Neural cell (in vitro differentiated cells): ENCODE data around the gene LPP. TPM values are rescaled to one million over a fixed set of nuclear protein-coding genes. Genes with fewer than 3 reads are reported as not detected.

ENCODE experiments used
- H2AFZ ChIP-seq: fragments of 200-600, 300-800 bp; sonication (generic), shearing (Covaris generic); 2 replicates; pipeline ENCODE4 v1.6.0; 2014; ENCODE audit warnings: low read depth, mild to moderate bottlenecking, antibody characterized with exemption, low read length, moderate library complexity
- H3F3A ChIP-seq: fragments of 200-600 bp; shearing (Covaris generic); 2 replicates; pipeline ENCODE4 v1.6.1; 2016; ENCODE audit warnings: mild to moderate bottlenecking, moderate library complexity, mixed read lengths, antibody characterized with exemption, low read length; ENCODE audit not compliant: insufficient read depth, poor library complexity, severe bottlenecking
- H3K27ac ChIP-seq: fragments of 200-600, 300-800 bp; sonication (generic), shearing (Covaris generic); 2 replicates; pipeline ENCODE4 v1.5.1; 2014; ENCODE audit warnings: mild to moderate bottlenecking, low read length, moderate library complexity
- H3K27me3 ChIP-seq: fragments of 300-800, 200-600 bp; sonication (generic), shearing (Covaris generic); 2 replicates; pipeline ENCODE4 v1.6.0; 2014; ENCODE audit warnings: mild to moderate bottlenecking, low read depth, low read length, moderate library complexity; ENCODE audit not compliant: insufficient read depth
- H3K36me3 ChIP-seq: fragments of 300-800, 200-600 bp; sonication (generic), shearing (Covaris generic); 2 replicates; pipeline ENCODE4 v1.5.1; 2014; ENCODE audit warnings: mild to moderate bottlenecking, antibody characterized with exemption, low read length, moderate library complexity; ENCODE audit not compliant: insufficient read depth
- H3K4me2 ChIP-seq: fragments of 300-800, 200-600 bp; sonication (generic), shearing (Covaris generic); 2 replicates; pipeline ENCODE4 v1.6.0; 2014; ENCODE audit warnings: mild to moderate bottlenecking, low read length
- H3K4me3 ChIP-seq: fragments of 300-800, 200-600 bp; sonication (generic), shearing (Covaris generic); 2 replicates; pipeline ENCODE4 v1.5.1; 2014; ENCODE audit warnings: mild to moderate bottlenecking, low read length, moderate library complexity
- H3K79me2 ChIP-seq: fragments of 200-600 bp; shearing (Covaris generic); replicated peaks from 2 replicates; pipeline ENCODE4 v1.6.0; 2014; ENCODE audit warnings: mild to moderate bottlenecking, low read length, moderate library complexity; ENCODE audit not compliant: insufficient read depth
- H3K9ac ChIP-seq: fragments of 300-800, 200-600 bp; sonication (generic), shearing (Covaris generic); 2 replicates; pipeline ENCODE4 v1.6.1; 2016; ENCODE audit warnings: mild to moderate bottlenecking, low read length, mixed read lengths
- H3K9me2 ChIP-seq: fragments of 200-600 bp; shearing (Covaris generic); 2 replicates; pipeline ENCODE4 v1.6.1; 2016; ENCODE audit warnings: mild to moderate bottlenecking, low read length, mixed read lengths; ENCODE audit not compliant: insufficient read depth
- H3K9me3 ChIP-seq: fragments of 200-600, 300-800 bp; sonication (generic), shearing (Covaris generic); 2 replicates; pipeline ENCODE4 v1.6.1; 2016; ENCODE audit warnings: mild to moderate bottlenecking, mixed run types, low read length, moderate library complexity, mixed read lengths
- H4K20me1 ChIP-seq: fragments of 200-600 bp; shearing (Covaris generic); 2 replicates; pipeline ENCODE4 v1.6.1; 2016; ENCODE audit warnings: mild to moderate bottlenecking, mixed run types; ENCODE audit not compliant: insufficient read depth
- CTCF ChIP-seq: fragments of 450-650 bp; IDR thresholded peaks from 2 replicates; pipeline ENCODE4 v1.5.1; 2014; ENCODE audit warnings: antibody characterized with exemption, mild to moderate bottlenecking, moderate library complexity; ENCODE audit not compliant: poor library complexity, severe bottlenecking
- EP300 ChIP-seq: fragments of 450-650 bp; conservative IDR thresholded peaks from 2 replicates; pipeline ENCODE4 v1.6.1; 2014; ENCODE audit warnings: antibody characterized with exemption, mild to moderate bottlenecking, moderate library complexity; ENCODE audit not compliant: poor library complexity, severe bottlenecking
- EZH2 ChIP-seq: fragments of 200-600, 300-800 bp; shearing (Covaris generic), sonication (generic); IDR thresholded peaks from 2 replicates; pipeline ENCODE4 v1.6.1; 2014; ENCODE audit warnings: antibody characterized with exemption, low read length, borderline replicate concordance, mild to moderate bottlenecking; ENCODE audit not compliant: insufficient read depth, poor library complexity, severe bottlenecking
- MXI1 ChIP-seq: fragments of 450-650 bp; conservative IDR thresholded peaks from 2 replicates; pipeline ENCODE4 v1.6.1; 2014; ENCODE audit warnings: antibody characterized with exemption, mild to moderate bottlenecking; ENCODE audit not compliant: poor library complexity, severe bottlenecking
- POLR2AphosphoS5 ChIP-seq: IDR thresholded peaks from 2 replicates; pipeline ENCODE4 v1.6.1; 2012
- RAD21 ChIP-seq: fragments of 450-650 bp; conservative IDR thresholded peaks from 2 replicates; pipeline ENCODE4 v1.6.1; 2014; ENCODE audit warnings: antibody characterized with exemption, mild to moderate bottlenecking, moderate library complexity
- REST ChIP-seq: IDR thresholded peaks from 2 replicates; pipeline ENCODE4 v1.6.1; 2012; ENCODE audit warnings: borderline replicate concordance
- SMC3 ChIP-seq: fragments of 450-650 bp; conservative IDR thresholded peaks from 2 replicates; pipeline ENCODE4 v1.6.1; 2014; ENCODE audit warnings: antibody characterized with exemption, mild to moderate bottlenecking, moderate library complexity; ENCODE audit not compliant: poor library complexity
- TAF1 ChIP-seq: IDR thresholded peaks from 2 replicates; pipeline ENCODE4 v1.6.1; 2012; ENCODE audit warnings: low read depth
- polyA plus RNA-seq: library from polyadenylated mRNA; depleted of rRNA; stranded (reverse); fragments of >200 nt; gene quantifications from 2 replicates; pipeline ENCODE4 v1.2.3, GENCODE V29; 2014

LPP gene
- polyA plus RNA-seq, 1 donor from 2014 or later, result 3.0 TPM

GRCh38 chr3:188134079-188134478, 19.9 kb upstream of the LPP start:
- H3K27me3 ChIP-seq, result no peaks in the 10 kb centered on the region
- no peak overlapping the region for H3K27ac ChIP-seq
- H3K4me3 ChIP-seq, result no peak overlapping the region
- H3K9me3 ChIP-seq, result no peaks in the 10 kb centered on the region
- TF ChIP-seq TAF1, result no peak
- TF ChIP-seq EZH2, result no peak
- no peak for TF ChIP-seq SMC3
- no peak for TF ChIP-seq POLR2AphosphoS5
- TF ChIP-seq REST, result no peak
- TF ChIP-seq RAD21, result no peak
- no peak for TF ChIP-seq MXI1
- TF ChIP-seq CTCF, result no peak
- no peak for TF ChIP-seq EP300
- no peaks in the 10 kb centered on the region for H3K36me3 ChIP-seq
- no peaks in the 10 kb centered on the region for H3K9me2 ChIP-seq
- no peak overlapping the region for H2AFZ ChIP-seq
- no peak overlapping the region for H3K4me2 ChIP-seq
- no peaks in the 10 kb centered on the region for H4K20me1 ChIP-seq
- H3F3A ChIP-seq, result no peaks in the 10 kb centered on the region
- no peaks in the 10 kb centered on the region for H3K79me2 ChIP-seq
- no peak overlapping the region for H3K9ac ChIP-seq

- H3K9me3 ChIP-seq, result no peaks in the 10 kb centered on the region
- no peak overlapping the region for H2AFZ ChIP-seq
- H3K36me3 ChIP-seq, result no peaks in the 10 kb centered on the region
- TF ChIP-seq MXI1 (no peak), REST (no peak), CTCF (no peak), RAD21 (no peak), POLR2AphosphoS5 (no peak), EZH2 (no peak)
- no peaks in the 10 kb centered on the region for H3F3A ChIP-seq
- H3K9ac ChIP-seq, result no peak overlapping the region
- no peak overlapping the region for H3K4me2 ChIP-seq
- no peak overlapping the region for H3K4me3 ChIP-seq
- H3K79me2 ChIP-seq, result no peaks in the 10 kb centered on the region
- H3K27ac ChIP-seq, result no peak overlapping the region
- no peaks in the 10 kb centered on the region for H3K9me2 ChIP-seq
- no peaks in the 10 kb centered on the region for H3K27me3 ChIP-seq
- no peaks in the 10 kb centered on the region for H4K20me1 ChIP-seq
Observed at GRCh38 chr3:188134856-188135255, 19.1 kb upstream of the LPP start.
